GM23338 (cell line): ENCODE measurements around the gene HTRA2. TPM values are rescaled to one million over a fixed set of nuclear protein-coding genes. Genes with fewer than 3 reads are reported as not detected.

Experiments used
- ATAC-seq: fragments of 200-7000 bp; cut with Tn5 transposase; 3 replicates; pipeline ENCODE4 v1.9.1; 2020
- DNase-seq: peaks from one replicate; pipeline ENCODE4 v3.0.0-alpha.2; 2015; ENCODE audit warnings: low spot score
- H2AFZ ChIP-seq: fragments of 200-600 bp; sonication (generic); 2 replicates; pipeline ENCODE4 v1.8.0; 2016; ENCODE audit warnings: antibody characterized with exemption, mild to moderate bottlenecking, moderate library complexity
- H3F3A ChIP-seq: fragments of 200-600 bp; sonication (generic); replicated peaks from 2 replicates; pipeline ENCODE4 v1.8.0; 2017; ENCODE audit warnings: antibody characterized with exemption, mixed run types, low read depth
- H3K27ac ChIP-seq: fragments of 200-600 bp; sonication (generic); 2 replicates; pipeline ENCODE4 v1.6.1; 2016; ENCODE audit warnings: low read depth
- H3K27me3 ChIP-seq: fragments of 200-600 bp; sonication (generic); 2 replicates; pipeline ENCODE4 v1.8.0; 2016; ENCODE audit warnings: mild to moderate bottlenecking, mixed run types, moderate library complexity; ENCODE audit not compliant: insufficient read depth
- H3K36me3 ChIP-seq: fragments of 200-600 bp; sonication (generic); 2 replicates; pipeline ENCODE4 v1.8.0; 2016; ENCODE audit warnings: mild to moderate bottlenecking; ENCODE audit not compliant: insufficient read depth
- H3K4me1 ChIP-seq: fragments of 200-600 bp; sonication (generic); 2 replicates; pipeline ENCODE4 v1.8.0; 2016; ENCODE audit warnings: mild to moderate bottlenecking, moderate library complexity; ENCODE audit not compliant: insufficient read depth
- H3K4me2 ChIP-seq: fragments of 200-600 bp; sonication (generic); 2 replicates; pipeline ENCODE4 v1.7.1; 2017; ENCODE audit warnings: mixed run types
- H3K4me3 ChIP-seq: fragments of 200-600 bp; sonication (generic); 2 replicates; pipeline ENCODE4 v1.6.1; 2016; ENCODE audit warnings: mixed run types
- H3K79me2 ChIP-seq: fragments of 200-600 bp; sonication (generic); replicated peaks from 2 replicates; pipeline ENCODE4 v1.8.0; 2017; ENCODE audit warnings: mild to moderate bottlenecking; ENCODE audit not compliant: insufficient read depth
- H3K9me2 ChIP-seq: fragments of 200-600 bp; sonication (generic); 2 replicates; pipeline ENCODE4 v1.8.0; 2017; ENCODE audit not compliant: insufficient read depth
- H4K20me1 ChIP-seq: fragments of 200-600 bp; sonication (generic); replicated peaks from 2 replicates; pipeline ENCODE4 v1.8.0; 2017; ENCODE audit warnings: mild to moderate bottlenecking; ENCODE audit not compliant: insufficient read depth
- H3K27ac Mint-ChIP-seq: 2 replicates; pipeline ENCODE4 v1.8.0; 2020; ENCODE audit warnings: inconsistent platforms, mild to moderate bottlenecking, moderate library complexity, mixed read lengths
- H3K27me3 Mint-ChIP-seq: 3 replicates; pipeline ENCODE4 v1.8.0; 2022; ENCODE audit warnings: low read depth, mild to moderate bottlenecking, moderate library complexity, mixed read lengths, inconsistent platforms; ENCODE audit not compliant: insufficient read depth, poor library complexity
- H3K36me3 Mint-ChIP-seq: 3 replicates; pipeline ENCODE4 v1.8.0; 2021; ENCODE audit warnings: low read depth, mild to moderate bottlenecking, inconsistent platforms, moderate library complexity, mixed read lengths
- H3K4me1 Mint-ChIP-seq: 3 replicates; pipeline ENCODE4 v1.8.0; 2020; ENCODE audit warnings: mild to moderate bottlenecking, inconsistent platforms, mixed read lengths
- H3K4me3 Mint-ChIP-seq: 3 replicates; pipeline ENCODE4 v1.8.0; 2021; ENCODE audit warnings: moderate library complexity, mild to moderate bottlenecking, inconsistent platforms, mixed read lengths
- H3K9me3 Mint-ChIP-seq: 3 replicates; pipeline ENCODE4 v1.8.0; 2020; ENCODE audit warnings: moderate library complexity, mild to moderate bottlenecking, inconsistent platforms, mixed read lengths
- EZH2 ChIP-seq: fragments of 200-600 bp; sonication (generic); IDR thresholded peaks from one replicate; pipeline ENCODE4 v1.8.0; 2017; ENCODE audit warnings: antibody characterized with exemption, mild to moderate bottlenecking, low read depth; ENCODE audit not compliant: unreplicated experiment
- EZH2phosphoT487 ChIP-seq: fragments of 200-600 bp; sonication (generic); IDR thresholded peaks from one replicate; pipeline ENCODE4 v1.8.1; 2018; ENCODE audit warnings: antibody characterized with exemption; ENCODE audit not compliant: unreplicated experiment
- JUNB ChIP-seq: IDR thresholded peaks from one replicate; pipeline ENCODE4 v1.6.1; 2016; ENCODE audit warnings: antibody characterized with exemption; ENCODE audit not compliant: unreplicated experiment
- NANOG ChIP-seq: IDR thresholded peaks from 2 replicates; pipeline ENCODE4 v1.6.1; 2016; ENCODE audit warnings: antibody characterized with exemption, borderline replicate concordance
- POLR2AphosphoS5 ChIP-seq: IDR thresholded peaks from 2 replicates; pipeline ENCODE4 v1.6.1; 2016; ENCODE audit warnings: antibody characterized with exemption, low read depth
- STAT1 ChIP-seq: IDR thresholded peaks from one replicate; pipeline ENCODE4 v1.6.1; 2016; ENCODE audit warnings: antibody characterized with exemption; ENCODE audit not compliant: unreplicated experiment
- ZNF114 ChIP-seq: fragments of 250-450 bp; sonication (Bioruptor Pico); IDR thresholded peaks from 2 replicates; pipeline ENCODE4 v1.5.0; 2020; ENCODE audit warnings: mild to moderate bottlenecking, moderate library complexity
- ZNF331 ChIP-seq: fragments of 250-450 bp; sonication (Bioruptor Pico); IDR thresholded peaks from 2 replicates; pipeline ENCODE4 v1.5.0; 2020; ENCODE audit warnings: low read depth, mild to moderate bottlenecking, moderate library complexity
- polyA plus RNA-seq: library from polyadenylated mRNA; unstranded; fragments of >200 nt; fragmentation: Nextera tagmentation; extraction: Ambion mirVana; gene quantifications from 2 replicates; pipeline ENCODE4 v1.2.1, GENCODE V29; 2016
- total RNA-seq: library from RNA; depleted of rRNA; stranded (reverse); fragments of >200 nt; shearing (Covaris generic); gene quantifications from 2 replicates; pipeline ENCODE4 v1.2.3, GENCODE V29; 2014
- TF ChIP-seq, protein P1 (sequence below), 2 experiments: fragments of 200-600 bp in 1 of 2; sonication (generic) in 1 of 2; conservative IDR thresholded peaks; 2 replicates each; pipeline versions ENCODE4 v1.5.1 to v1.6.1; 2016 to 2017; ENCODE audit warnings: antibody characterized with exemption in 2 of 2, low read depth in 2 of 2, mild to moderate bottlenecking in 2 of 2, moderate library complexity in 1 of 2
- TF ChIP-seq, protein P2 (sequence below): fragments of 250-450 bp; sonication (Bioruptor Pico); IDR thresholded peaks from 2 replicates; pipeline ENCODE4 v1.5.0; 2020; ENCODE audit warnings: mild to moderate bottlenecking, moderate library complexity

Gene HTRA2
- total and polyA plus RNA-seq, 2 experiments from 2014 or later = 17.8 to 19.7 TPM

DNA sequence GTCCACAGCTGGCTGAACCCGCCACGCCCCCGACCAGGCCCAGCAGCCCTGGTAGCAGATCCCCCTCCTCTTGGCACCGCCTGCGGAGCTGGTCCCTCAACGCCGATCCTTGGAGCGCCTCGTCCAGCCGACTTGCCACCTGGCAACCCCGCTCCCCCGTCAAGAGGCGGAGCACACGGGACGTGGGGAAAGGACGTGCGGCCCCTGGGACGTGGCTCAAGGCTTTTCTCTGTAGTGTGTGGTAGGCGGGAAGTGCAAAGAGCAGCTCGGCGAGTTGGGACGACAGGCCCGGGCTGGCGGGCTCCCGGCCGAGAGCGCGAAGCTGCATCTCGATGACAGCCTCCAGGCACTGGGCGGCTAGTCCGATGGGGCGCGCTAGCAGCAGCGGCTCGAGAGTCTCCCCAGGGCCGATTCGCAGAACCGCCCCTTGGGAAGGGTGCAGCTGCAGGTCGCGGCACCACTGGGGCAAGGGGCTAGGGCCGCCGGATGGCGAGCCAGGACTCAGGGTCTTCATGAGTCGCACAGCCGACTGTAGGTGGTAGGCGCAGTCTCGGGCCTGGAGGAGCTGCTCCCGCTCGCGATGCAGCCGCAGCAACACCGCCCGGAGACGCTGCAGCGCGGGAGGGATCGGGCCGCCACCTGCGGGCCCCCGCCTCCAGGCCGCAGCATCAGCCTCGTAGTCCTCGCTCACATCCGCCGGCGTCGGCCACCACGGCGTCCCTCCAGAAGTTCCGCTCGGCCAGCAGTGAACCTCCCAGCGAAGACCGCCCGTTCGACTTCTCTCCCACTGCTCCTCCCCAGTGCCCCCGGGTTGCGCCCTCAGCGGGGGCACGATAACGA, 47.6 kb upstream of the HTRA2 start:
- TF ChIP-seq ZNF114 (CRISPR knock-in tag) (no peak), NANOG (no peak), STAT1 (no peak), EZH2phosphoT487 (no peak), POLR2AphosphoS5 (no peak), JUNB (no peak), ZNF331 (CRISPR knock-in tag) (no peak), EZH2 (no peak)
- TF ChIP-seq, protein P1, sequence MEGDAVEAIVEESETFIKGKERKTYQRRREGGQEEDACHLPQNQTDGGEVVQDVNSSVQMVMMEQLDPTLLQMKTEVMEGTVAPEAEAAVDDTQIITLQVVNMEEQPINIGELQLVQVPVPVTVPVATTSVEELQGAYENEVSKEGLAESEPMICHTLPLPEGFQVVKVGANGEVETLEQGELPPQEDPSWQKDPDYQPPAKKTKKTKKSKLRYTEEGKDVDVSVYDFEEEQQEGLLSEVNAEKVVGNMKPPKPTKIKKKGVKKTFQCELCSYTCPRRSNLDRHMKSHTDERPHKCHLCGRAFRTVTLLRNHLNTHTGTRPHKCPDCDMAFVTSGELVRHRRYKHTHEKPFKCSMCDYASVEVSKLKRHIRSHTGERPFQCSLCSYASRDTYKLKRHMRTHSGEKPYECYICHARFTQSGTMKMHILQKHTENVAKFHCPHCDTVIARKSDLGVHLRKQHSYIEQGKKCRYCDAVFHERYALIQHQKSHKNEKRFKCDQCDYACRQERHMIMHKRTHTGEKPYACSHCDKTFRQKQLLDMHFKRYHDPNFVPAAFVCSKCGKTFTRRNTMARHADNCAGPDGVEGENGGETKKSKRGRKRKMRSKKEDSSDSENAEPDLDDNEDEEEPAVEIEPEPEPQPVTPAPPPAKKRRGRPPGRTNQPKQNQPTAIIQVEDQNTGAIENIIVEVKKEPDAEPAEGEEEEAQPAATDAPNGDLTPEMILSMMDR (conservative IDR thresholded peaks at IDR 0.05; ENCODE audit: low read depth in 2 of 2) = no peak
- TF ChIP-seq, protein P2, sequence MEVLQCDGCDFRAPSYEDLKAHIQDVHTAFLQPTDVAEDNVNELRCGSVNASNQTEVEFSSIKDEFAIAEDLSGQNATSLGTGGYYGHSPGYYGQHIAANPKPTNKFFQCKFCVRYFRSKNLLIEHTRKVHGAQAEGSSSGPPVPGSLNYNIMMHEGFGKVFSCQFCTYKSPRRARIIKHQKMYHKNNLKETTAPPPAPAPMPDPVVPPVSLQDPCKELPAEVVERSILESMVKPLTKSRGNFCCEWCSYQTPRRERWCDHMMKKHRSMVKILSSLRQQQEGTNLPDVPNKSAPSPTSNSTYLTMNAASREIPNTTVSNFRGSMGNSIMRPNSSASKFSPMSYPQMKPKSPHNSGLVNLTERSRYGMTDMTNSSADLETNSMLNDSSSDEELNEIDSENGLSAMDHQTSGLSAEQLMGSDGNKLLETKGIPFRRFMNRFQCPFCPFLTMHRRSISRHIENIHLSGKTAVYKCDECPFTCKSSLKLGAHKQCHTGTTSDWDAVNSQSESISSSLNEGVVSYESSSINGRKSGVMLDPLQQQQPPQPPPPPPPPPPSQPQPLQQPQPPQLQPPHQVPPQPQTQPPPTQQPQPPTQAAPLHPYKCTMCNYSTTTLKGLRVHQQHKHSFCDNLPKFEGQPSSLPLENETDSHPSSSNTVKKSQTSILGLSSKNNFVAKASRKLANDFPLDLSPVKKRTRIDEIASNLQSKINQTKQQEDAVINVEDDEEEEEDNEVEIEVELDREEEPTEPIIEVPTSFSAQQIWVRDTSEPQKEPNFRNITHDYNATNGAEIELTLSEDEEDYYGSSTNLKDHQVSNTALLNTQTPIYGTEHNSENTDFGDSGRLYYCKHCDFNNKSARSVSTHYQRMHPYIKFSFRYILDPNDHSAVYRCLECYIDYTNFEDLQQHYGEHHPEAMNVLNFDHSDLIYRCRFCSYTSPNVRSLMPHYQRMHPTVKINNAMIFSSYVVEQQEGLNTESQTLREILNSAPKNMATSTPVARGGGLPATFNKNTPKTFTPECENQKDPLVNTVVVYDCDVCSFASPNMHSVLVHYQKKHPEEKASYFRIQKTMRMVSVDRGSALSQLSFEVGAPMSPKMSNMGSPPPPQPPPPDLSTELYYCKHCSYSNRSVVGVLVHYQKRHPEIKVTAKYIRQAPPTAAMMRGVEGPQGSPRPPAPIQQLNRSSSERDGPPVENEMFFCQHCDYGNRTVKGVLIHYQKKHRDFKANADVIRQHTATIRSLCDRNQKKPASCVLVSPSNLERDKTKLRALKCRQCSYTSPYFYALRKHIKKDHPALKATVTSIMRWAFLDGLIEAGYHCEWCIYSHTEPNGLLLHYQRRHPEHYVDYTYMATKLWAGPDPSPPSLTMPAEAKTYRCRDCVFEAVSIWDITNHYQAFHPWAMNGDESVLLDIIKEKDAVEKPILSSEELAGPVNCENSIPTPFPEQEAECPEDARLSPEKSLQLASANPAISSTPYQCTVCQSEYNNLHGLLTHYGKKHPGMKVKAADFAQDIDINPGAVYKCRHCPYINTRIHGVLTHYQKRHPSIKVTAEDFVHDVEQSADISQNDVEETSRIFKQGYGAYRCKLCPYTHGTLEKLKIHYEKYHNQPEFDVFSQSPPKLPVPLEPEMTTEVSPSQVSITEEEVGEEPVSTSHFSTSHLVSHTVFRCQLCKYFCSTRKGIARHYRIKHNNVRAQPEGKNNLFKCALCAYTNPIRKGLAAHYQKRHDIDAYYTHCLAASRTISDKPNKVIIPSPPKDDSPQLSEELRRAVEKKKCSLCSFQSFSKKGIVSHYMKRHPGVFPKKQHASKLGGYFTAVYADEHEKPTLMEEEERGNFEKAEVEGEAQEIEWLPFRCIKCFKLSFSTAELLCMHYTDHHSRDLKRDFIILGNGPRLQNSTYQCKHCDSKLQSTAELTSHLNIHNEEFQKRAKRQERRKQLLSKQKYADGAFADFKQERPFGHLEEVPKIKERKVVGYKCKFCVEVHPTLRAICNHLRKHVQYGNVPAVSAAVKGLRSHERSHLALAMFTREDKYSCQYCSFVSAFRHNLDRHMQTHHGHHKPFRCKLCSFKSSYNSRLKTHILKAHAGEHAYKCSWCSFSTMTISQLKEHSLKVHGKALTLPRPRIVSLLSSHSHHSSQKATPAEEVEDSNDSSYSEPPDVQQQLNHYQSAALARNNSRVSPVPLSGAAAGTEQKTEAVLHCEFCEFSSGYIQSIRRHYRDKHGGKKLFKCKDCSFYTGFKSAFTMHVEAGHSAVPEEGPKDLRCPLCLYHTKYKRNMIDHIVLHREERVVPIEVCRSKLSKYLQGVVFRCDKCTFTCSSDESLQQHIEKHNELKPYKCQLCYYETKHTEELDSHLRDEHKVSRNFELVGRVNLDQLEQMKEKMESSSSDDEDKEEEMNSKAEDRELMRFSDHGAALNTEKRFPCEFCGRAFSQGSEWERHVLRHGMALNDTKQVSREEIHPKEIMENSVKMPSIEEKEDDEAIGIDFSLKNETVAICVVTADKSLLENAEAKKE = no peak
- no peaks in the 10 kb centered on the region; the same call in 1 of the 2 replicates for H3K36me3 ChIP-seq
- peak; percentile 55 for ATAC-seq
- Mint-ChIP-seq H3K36me3 (peaks cover 24% of the 10 kb centered on the region), H3K27ac (peak overlapping the region; percentile 99), H3K4me1 (peaks cover 6% of the 10 kb centered on the region; the same call in 2 of the 3 replicates), H3K27me3 (peaks cover 11% of the 10 kb centered on the region), H3K4me3 (peak overlapping the region; percentile 99), H3K9me3 (no peaks in the 10 kb centered on the region)
- H4K20me1 ChIP-seq = peaks cover 13% of the 10 kb centered on the region; the same call in 1 of the 2 replicates
- peak; percentile 75 for DNase-seq
- H3K79me2 ChIP-seq = peaks cover 14% of the 10 kb centered on the region
- H2AFZ ChIP-seq = peak overlapping the region; percentile 72; the same call in 1 of the 2 replicates
- H3K4me3 ChIP-seq = peak overlapping the region; percentile 68
- no peaks in the 10 kb centered on the region for H3F3A ChIP-seq
- no peaks in the 10 kb centered on the region for H3K27me3 ChIP-seq
- no peaks in the 10 kb centered on the region for H3K9me2 ChIP-seq
- peak overlapping the region; percentile 82; the same call in 1 of the 2 replicates for H3K27ac ChIP-seq
- H3K4me1 ChIP-seq = peaks cover 5% of the 10 kb centered on the region; the same call in 1 of the 2 replicates
- peak overlapping the region; percentile 95 for H3K4me2 ChIP-seq
